Activated CD8-positive, alpha-beta memory T cell treated with anti-CD3 and anti-CD28 coated beads, Interleukin-2, amount 50 U/mL, for 1 hour (primary cell): ENCODE data around the gene BCAT1.
"Not testable (repeated sequence)": the region's sequence is repeated elsewhere in the genome, so short reads cannot be mapped to it uniquely, and the experiment has no call there.

Experiments
- DNase-seq: peaks from one replicate; pipeline ENCODE4 v3.0.0-alpha.2; 2020; ENCODE audit errors: extremely low read depth

BCAT1 gene

DNA sequence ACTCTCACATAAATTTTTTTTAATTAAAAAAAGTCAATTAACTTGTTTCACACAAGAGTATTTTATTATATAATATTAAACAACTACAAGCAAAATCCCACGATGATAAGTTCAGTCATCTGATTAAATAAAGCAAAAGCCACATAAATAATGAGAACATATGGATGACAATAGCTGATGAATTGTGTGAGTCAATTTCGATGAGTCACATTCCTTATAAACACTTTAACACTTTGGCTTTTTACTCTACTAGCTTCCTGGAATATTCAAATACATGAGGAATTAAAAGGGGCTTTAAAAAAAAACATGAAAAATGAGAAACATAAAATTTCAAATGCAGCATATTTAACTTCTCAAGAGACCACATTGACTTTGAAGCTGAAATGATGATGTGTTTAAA lies 95.3 kb downstream of the BCAT1 start:
- no peak for DNase-seq

DNA sequence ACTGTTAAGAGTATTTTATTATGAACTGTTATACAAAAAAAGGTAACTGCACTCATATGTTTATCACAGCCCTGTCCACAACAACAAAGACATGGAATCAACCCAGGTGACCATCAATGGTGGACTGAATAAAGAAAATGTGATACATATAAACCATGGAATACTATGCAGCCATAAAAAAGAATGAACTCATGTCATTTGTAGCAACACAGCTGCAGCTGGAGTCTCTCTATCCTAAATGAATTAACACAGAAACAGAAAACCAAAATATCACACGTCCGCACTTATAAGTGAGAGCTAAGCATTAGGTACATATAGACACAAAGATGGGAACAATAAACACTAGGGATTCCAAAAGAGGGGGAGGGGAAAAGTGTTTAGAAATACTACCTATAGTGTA lies 95.8 kb downstream of the BCAT1 start:
- no peak for DNase-seq

DNA sequence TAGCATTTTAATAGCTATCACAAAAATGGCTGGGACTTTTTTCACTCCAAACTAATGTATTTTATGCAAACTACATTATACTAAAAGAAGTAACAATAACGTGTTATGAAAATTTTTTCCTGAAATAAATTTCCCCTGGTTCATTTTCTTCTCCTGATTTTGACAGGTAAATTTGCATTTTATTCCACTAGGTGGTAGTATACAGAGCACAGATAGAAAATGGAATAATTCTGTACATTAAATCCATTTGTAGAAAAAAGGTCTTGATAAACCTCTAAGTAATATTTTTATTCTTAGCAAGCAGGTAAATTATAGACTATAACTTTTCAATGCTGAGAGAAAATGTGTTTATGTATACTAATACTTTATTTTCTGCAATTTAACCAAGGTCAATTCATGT lies 96.5 kb downstream of the BCAT1 start:
- no peak for DNase-seq

DNA sequence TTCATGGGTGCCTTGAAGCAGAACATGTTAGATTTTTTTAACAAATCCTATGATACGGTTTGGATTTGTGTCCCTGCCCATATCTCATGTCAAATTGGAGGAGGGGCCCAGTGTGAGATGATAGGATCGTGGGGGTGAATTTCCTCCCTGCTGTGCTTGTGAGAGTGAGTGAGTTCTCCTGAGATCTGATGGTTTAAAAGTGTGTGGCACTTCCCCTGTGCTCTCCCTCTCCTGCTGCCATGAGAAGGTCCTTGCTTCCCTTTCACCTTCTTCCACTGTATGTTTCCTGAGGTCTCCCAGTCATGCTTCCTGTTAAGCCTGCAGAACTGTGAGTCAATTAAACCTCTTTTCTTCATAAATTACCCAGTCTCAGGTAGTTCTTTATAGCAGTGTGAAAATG lies 97.0 kb downstream of the BCAT1 start:
- DNase-seq: not testable (repeated sequence)

DNA sequence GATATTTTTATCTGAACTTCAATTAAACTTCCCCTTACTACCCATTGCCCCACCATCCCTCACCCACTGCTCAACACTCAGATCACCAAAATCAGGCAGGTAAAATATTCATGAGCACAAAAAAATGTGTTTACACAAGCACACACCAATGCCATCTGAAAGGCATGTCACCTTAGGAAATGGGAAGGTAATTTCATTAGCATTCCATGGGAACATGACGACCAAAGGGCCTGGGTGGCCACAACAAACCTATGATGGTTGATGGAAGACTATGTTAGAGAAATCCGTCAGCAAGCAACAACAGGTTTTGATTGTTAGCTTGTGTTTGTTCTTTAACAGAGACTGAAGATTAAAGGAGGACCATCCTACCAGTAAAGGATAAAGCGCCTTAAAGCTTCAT lies 97.6 kb downstream of the BCAT1 start:
- DNase-seq: no peak

DNA sequence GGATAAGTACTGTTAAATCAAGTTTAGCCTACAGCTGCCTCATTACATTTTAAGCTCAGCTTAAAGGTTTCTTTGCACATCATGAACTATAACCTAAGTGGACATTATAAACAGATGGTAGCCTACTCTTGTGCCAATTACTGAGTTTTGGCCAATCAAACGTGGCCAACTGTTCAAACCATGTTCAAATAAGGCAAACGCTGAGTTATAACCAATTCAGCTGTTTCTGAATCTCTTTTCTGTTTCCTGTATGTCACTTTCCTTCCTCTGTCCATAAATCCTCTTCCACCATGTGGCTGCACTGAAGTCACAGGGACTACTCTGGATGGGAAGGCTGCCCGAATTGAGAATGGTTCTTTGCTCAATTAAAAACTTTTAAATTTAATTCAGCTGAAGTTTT lies 98.4 kb downstream of the BCAT1 start:
- no peak for DNase-seq

DNA sequence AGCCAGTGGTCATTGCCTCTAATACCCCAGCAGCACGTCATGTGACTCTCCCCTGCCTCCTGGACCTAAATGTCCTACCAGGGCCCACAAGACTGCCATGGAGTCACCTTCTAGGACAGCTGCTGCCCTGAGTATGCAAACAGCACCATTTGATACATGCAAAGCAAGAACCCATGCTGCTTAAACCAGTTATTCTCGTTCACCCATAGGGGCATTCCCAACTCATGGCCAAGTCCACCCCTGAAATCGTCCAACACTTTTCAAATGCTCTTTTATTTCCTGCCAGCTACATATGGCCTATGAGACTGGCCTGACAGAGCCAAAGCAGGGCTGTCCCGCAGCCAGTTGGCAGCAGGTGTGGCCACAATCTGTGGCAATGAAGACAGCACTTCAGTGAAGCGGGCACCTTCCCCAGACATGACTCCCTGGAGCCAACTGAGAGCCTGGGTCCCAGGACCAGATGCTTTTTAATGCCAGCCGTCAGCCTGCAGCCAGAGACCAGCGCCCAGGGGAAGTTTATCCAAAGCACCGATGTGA lies 99.9 kb downstream of the BCAT1 start:
- DNase-seq: no peak

DNA sequence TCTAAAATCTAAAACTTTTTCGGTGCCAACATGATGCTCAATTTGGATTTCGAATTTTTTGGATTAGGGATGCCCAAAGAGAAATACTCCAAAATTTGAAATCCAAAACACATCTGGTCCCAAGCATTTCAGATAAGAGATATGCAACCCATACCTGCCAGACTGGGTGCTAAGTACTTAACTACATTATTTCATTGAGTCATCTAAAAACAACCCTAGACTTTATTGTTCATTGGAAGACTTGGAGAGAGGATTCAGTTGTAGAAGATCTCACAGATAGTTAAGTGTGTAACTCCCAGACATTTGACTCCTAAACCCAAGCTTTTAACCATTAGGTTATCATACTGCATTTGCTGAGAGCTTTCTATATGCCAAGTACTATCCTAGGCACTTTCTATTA lies 102.2 kb downstream of the BCAT1 start:
- DNase-seq: no peak

DNA sequence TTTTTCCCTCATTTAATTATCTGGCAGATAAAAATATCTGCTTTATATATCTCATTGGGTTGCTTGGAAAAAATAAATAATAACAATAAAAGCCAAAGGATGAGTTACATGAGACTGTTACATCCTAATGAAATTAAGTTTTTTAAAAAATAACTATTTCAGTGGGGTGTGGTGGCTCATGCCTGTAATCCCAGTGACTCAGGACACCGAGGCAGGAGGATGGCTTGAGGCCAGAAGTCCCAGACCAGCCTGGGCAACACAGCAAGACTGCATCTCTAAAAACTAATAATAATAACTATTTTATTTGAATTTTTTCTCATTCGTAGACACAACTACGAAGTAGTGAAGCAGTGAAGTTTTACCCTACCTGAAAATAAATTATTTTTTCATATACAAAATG lies 103.3 kb downstream of the BCAT1 start:
- no peak for DNase-seq

DNA sequence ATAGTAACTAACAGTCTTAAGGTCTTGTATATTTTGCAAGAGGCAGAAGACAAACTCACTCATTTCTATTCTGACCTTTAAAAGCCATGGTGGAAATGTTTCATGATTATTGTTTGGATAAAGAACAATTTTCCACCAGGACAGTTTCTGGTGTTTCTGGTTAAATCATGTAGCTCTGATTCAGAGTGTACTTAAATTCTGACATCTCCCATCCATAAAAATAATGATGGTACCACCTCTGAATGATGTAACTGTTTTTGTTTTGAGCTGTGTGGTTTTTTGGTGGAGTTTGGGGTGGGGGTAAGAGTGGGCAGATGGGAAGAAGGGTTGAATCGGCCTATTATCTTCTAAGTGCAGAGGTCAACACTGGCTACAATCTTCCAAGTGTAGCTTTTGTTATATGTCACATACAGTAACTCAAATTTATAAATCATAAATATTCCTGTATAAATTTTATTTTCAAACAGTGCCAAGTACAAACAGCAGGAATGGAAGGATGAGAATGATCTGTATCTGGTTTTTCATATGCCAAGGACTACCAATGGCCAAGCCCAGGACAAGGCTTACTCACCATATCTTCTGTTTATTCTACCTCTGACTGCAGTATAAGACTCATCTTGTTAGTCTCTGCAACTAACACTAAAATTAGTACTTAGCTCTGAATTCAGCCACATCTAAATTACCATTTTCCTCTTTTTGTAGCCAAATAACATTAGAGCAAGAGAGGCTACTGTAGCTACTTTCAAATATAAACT lies 108.7 kb downstream of the BCAT1 start:
- DNase-seq: no peak

DNA sequence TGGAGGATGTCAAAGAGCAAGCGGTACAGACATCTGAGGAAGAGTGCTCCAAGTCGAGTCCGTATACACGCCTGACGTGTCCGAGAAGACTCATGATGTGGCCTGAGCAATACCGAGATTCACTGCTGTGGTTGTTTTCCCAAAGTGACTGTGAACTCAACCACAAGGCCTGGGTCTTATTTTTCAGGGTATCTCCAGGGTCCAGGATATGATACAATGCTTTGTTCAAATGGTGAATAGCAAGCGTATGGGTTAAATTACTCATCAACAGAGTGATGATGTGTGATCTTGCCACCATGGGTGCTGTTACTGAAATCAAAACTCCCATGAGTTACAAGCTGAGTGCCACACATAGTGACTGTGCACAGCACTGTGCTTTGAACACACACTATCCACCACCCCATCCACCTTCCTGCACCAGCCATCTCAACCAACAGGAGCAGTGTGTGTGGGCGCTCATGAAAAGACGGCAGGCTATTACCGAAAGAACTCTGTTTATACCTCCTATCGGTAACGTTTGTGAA lies 109.6 kb downstream of the BCAT1 start:
- no peak for DNase-seq

DNA sequence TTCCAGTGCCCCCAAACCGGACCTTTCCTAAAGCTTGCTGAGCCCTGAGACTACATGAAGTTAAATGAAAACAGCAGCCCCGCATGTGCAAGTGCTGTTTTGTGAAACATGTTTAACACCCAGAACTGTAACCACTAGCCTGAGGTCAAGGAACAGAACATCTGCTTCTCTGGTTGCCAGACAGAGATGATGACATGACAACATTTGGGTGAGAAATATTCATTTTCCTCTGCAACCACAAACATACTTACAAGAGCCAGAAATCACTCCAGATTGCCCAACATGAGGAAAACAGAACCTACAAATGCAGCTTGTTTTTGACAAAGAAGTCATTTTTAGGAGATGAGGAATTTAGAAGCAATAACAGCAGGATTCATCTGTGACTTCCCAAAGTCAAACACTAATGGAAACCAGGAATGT lies 110.4 kb downstream of the BCAT1 start:
- DNase-seq: no peak

DNA sequence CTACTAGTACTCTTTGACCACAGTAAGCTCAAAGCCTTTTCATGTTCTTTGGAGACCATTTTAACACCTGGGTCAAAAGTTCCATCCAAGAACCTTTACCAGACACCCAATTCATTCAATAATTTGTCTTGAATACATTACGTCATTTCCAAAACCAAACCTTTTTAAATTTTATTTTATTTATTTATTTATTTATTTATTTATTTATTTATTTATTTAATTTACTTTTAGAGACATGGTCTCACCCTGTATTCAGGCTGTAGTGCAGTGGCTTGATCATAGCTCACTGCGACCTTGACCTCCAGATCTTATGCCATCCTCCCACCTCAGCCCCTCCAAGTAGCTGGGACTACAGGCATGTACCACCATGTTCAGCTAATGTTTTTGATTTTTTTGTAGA lies 113.5 kb downstream of the BCAT1 start:
- no peak for DNase-seq

DNA sequence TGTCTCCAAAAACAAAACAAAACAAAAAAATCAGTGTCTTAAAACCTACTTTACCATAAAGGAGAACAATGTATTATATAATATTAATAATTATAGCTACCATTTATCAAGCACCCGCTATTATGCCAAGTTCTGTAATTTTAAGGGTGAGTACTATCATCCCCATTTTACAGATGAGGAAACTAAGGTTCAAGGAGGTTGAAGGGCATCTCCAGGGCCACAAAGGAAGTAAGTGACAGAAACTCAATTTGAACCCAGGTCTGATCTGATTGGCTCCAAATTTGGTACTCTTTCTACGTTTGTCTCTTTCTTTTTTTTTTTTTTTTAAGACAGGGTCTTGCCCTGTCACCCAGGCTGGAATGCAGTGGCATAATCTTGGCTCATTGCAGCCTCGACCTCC lies 115.4 kb downstream of the BCAT1 start:
- DNase-seq: no peak

DNA sequence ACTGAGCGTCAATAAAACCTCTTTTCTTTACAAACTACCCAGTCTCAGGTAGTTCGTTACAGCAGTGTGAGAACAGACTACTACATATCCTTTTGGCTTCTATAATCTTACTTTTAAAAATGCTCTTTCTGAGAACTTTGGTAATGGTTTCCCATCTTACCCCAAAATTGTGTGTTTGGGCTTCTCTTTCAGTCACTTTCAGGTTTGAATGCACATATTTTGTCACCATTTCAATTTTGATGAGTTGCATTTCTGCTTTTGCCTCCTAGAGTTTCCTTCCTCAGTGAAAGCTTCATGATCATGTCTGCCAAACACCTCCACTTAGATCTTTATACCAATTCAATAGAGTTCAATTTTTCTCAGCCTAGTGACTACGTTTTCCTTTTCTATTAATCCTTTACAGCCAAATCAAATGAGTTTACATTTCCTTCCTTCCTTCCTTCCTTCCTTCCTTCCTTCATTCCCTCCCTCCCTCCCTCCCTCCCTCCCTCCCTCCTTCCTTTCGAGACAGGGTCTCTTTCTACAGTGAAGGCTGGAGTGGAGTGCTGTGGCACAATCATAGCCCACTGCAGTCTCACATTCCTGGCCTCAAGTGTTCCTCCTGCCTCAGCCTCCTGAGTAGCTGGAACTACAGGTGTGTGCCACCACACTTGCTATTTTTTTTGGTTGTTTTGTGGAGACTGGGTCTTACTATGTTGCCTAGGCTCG lies 124.9 kb downstream of the BCAT1 start:
- DNase-seq: no peak

DNA sequence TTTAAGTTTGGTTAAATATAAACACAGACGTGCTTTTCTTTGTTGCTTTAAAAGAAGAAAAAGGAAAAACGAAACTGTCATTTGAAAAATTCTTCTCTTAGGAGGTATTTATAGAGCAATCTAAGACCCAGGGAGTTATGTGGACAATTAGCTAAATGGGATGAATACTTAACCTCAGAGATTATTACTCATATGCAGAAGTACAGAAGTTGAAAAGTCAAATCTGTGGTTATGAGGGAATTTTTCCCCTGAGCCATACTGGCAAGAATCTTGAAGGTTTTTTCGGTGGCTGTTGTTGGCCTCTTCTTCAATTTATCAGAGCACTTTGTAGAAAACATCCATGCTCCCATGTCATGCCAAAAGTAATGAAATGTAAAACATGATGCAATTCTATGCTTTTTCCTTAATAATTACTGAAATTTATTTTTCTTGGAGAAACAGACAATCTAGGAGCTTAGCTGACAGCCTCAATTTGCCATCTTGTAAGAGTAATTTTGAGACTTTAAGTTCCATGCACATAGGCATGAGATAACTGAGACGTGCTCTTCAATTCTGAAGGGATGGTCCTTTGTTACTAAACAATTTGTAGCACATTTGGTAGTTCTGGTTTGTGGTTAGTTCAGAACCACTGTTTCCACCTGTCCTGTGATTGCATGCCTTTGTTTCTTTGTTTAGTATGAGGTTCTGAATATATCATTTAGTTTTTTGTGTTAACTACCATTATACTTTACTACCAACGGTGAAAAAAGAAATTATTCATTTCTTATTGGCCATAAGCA lies 126.6 kb downstream of the BCAT1 start:
- DNase-seq: no peak

DNA sequence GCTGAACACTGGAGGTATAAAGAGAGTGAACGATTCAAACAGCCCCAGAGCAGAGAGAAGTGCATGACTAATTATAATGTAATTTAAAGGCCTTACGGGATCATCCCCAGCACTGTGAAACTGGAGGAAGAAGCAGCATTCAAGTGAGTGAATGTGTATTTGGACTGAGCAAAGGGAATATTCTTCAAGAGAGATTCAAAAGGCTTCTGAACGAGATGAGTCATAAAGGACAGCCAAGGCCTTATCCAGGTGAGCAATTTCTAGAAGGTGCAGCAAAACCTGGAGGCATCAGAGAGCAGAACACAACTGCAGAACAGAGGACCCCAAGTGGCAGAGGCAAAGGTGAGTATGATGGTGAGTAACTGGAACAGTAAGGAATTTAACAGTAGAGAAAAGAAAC lies 127.2 kb downstream of the BCAT1 start:
- DNase-seq: no peak

DNA sequence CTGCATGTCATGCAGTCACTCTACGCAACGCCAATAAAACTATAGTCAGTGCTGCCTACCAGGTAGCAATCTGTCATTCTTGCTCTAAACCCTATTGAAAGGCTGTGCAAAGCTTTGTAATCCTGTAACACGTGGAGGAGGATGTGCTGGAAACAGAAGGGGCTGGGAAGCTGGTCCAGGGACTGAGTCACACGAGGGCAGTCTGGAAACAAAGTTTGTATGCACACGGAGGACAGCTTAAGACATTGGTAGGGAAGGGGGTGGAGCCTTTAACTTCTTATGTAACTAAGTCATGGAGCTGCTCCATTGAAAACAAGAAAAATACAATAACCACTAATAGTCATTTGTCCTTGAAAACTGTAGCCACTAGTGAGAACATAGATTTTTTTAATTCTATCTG lies 128.0 kb downstream of the BCAT1 start:
- no peak for DNase-seq

DNA sequence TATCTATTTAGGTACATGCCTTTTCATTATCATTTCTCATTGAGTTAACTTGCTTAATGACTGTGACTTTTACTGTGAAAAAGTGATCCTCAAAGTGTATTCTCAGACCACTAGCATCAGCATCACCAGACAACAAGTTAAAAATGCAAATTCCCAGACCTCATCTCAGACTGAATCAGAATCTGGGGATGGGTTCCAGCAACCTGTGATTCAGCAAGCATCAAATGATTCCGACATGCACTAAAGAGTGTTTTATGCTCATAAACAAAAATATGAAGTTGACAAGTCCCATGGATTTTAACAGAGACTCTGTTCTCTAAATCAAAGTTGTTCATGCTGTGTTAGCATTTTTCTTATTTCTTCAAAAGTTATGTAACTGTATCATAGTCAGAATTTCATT lies 130.6 kb downstream of the BCAT1 start:
- DNase-seq: no peak

DNA sequence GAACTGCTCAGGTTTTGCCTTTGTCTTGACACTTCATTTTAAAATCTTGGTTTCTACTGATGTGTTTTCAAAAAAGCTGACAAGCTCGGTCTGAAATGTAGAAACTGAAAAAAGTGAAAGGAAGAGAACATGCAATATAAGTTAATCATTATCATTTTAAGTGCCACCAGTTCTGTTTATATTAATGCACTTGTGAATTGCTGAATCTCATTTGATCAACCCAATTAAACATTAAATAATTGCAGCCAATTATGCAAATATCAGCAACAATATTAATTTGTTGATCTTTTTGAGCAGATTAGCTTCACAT lies 133.8 kb downstream of the BCAT1 start:
- DNase-seq: no peak

DNA sequence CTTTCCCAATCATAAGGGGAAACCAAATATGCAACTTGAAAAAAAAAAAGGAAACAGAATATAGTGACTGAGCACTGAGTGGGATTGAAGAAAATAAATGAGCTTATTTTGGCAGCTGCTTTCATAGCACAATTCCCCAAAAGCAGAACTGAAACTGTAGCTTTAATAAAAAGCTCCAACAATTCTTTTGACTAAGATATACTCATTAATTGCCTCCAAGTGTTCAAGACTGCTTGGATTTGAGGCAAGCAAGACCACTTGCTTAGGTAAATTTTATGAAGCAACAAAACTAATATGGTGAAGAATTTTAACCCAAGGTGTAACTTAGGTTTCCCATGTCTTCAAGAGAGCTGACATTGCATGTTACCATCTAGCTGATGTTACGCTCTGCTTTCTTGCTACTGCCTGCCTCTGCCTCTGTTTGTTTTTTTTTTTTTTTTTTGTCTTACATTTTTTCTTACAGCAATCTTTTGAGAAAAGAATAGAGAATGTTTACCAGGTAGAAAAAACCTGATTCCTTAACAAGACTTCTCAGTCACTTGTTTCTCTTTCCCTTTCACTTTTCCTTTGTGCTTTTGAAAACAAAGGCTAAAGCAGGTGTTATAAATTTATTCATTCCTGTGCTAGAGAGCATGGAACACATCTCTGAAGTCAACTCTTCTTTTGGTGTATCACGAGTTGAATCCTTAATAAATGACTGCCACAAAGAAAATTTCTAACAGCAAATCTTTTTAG lies 134.4 kb downstream of the BCAT1 start:
- no peak for DNase-seq

DNA sequence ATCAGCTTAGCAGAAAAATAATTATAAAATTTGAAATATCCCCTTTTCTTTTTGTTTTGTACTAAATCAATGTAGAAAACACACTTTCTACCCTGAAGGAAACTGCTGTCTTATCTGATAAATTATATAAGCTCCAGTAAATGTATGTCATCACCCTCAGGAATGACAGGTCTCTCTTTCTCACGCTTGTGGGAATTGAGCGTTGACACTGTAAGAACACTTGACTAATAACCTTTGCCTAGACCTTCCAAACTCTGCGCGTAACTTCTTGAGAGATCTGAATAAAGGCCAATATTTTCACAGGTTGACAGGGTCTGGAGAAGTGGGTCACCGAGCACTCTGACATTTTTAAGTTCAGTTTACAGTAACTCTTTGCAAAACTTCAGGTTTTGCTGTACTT lies 138.5 kb downstream of the BCAT1 start:
- no peak for DNase-seq
